ENCODE results near the gene LEP. TPM values are rescaled to one million over a fixed set of nuclear protein-coding genes. Genes with fewer than 3 reads are reported as not detected.

Gene LEP
- total RNA-seq, 1 donor from 2014 or later = 7.4 TPM

DNA sequence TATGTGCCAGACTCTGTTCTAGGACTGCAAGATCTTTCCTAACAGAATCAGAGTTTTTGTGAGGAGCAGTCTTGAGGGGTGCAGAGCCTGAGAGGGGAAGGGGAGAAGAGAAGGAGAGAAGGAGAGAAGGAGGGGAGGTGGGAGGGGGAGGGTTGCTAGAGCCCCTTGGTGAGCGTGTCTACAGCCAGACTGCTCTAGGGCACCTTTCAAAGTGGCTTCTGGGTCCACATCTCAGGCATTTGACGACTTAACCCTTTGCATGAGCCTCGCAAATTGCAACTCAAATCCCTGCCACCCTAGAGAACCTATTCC lies 31.1 kb upstream of the LEP start:
- TF ChIP-seq, protein P1, sequence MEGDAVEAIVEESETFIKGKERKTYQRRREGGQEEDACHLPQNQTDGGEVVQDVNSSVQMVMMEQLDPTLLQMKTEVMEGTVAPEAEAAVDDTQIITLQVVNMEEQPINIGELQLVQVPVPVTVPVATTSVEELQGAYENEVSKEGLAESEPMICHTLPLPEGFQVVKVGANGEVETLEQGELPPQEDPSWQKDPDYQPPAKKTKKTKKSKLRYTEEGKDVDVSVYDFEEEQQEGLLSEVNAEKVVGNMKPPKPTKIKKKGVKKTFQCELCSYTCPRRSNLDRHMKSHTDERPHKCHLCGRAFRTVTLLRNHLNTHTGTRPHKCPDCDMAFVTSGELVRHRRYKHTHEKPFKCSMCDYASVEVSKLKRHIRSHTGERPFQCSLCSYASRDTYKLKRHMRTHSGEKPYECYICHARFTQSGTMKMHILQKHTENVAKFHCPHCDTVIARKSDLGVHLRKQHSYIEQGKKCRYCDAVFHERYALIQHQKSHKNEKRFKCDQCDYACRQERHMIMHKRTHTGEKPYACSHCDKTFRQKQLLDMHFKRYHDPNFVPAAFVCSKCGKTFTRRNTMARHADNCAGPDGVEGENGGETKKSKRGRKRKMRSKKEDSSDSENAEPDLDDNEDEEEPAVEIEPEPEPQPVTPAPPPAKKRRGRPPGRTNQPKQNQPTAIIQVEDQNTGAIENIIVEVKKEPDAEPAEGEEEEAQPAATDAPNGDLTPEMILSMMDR (IDR thresholded peaks at IDR 0.05) = no peak
- TF ChIP-seq POLR2AphosphoS5 (IDR thresholded peaks at IDR 0.05; ENCODE audit: insufficient read depth in 1 of 2, low read depth in 1 of 2) = no peak
- TF ChIP-seq POLR2A (IDR thresholded peaks at IDR 0.05) = no peak
- H3K27me3 ChIP-seq = no peaks in the 10 kb centered on the region
- H3K9me3 ChIP-seq = no peaks in the 10 kb centered on the region
- no peaks in the 10 kb centered on the region for H3K36me3 ChIP-seq
- no peak overlapping the region for H3K27ac ChIP-seq
- intact Hi-C loops (cut with DNase I) = no loop called here
- no peak for DNase-seq (ENCODE audit: extremely low spot score in 2 of 2)
- H3K4me1 ChIP-seq = no peaks in the 10 kb centered on the region
- H3K4me3 ChIP-seq = no peak overlapping the region

DNA sequence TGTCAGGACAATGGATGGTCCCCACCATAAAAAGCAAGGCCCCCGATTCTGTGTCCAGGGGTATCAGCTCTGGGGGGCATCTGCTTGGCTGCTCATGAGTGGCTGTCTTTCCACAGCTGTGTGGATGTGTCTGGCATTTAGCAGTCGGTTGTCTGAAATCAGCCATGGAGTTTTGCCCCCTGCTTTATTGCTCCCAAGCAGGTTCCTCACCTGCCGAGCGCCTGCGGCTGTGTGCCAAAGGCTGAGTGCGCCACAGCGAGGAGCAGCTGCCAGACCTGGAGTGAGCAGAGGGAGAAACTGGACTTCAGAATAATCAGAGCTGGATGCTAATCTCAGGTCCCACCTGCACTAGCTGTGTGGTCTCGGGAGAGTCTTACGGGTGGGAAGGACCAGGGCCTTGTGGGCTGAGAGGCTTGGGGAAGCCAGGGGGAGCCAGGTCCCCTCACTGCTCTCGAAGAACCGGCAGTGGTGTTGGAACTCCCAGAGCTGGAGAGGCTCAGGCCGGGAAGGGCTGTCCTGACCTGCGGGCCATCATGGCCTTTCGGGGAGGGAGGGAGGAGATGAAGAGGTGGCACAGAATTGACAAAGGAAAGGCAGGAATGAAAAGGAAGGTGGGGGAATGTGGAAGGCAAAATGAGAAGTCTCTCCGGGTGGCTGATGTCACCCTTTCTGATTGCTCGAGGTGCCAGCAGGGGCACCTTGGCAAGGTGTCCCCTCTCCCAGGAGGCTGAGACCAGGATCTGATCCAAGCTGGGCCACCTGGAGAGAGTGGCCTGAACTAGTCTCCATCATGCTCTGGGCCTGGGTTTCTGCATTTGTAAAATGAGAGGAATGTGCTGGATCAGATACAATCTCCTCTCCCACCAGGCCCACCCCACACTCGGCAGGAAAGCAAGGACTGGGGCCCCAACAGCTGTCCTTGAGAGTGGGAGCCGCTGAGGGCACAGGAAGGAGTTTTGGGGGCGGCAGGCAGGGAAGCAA lies 30.2 kb upstream of the LEP start:
- DNase-seq (ENCODE audit: extremely low spot score in 2 of 2) = no peak
- Histone ChIP-seq H3K27ac (no peak overlapping the region), H3K36me3 (no peaks in the 10 kb centered on the region), H3K9me3 (no peaks in the 10 kb centered on the region), H3K4me3 (no peak overlapping the region), H3K27me3 (no peaks in the 10 kb centered on the region), H3K4me1 (no peaks in the 10 kb centered on the region)
- intact Hi-C loops (cut with DNase I) = no loop called here
- TF ChIP-seq POLR2AphosphoS5 (IDR thresholded peaks at IDR 0.05; ENCODE audit: insufficient read depth in 1 of 2, low read depth in 1 of 2) (no peak), POLR2A (IDR thresholded peaks at IDR 0.05) (no peak)
- TF ChIP-seq, protein P1 (IDR thresholded peaks at IDR 0.05) = no peak

DNA sequence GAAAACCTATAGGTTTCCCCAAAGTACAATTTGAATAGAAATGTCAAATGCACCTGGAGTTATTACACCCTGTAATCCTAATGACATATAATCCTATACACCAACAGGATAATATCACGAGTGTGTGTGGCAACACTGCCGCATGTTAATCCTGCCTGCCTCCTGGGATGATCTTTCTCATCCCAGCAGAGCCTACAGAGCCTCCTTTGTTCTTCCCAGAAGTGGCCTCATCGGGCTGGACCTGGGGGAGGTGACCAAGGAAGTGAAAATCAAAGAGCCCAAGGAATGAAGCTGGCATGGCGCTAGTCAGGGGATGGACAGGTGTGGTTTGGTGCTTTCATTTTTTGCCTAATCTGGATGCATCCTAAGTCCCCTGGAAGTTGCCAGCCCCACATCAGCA lies 29.5 kb upstream of the LEP start:
- no peaks in the 10 kb centered on the region for H3K36me3 ChIP-seq
- H3K27ac ChIP-seq = no peak overlapping the region
- TF ChIP-seq, protein P1 (IDR thresholded peaks at IDR 0.05) = no peak
- TF ChIP-seq POLR2A (IDR thresholded peaks at IDR 0.05) = no peak
- intact Hi-C loops (cut with DNase I) = no loop called here
- no peaks in the 10 kb centered on the region for H3K27me3 ChIP-seq
- H3K4me3 ChIP-seq = no peak overlapping the region
- no peak for DNase-seq (ENCODE audit: extremely low spot score in 2 of 2)
- no peaks in the 10 kb centered on the region for H3K4me1 ChIP-seq
- no peaks in the 10 kb centered on the region for H3K9me3 ChIP-seq

DNA sequence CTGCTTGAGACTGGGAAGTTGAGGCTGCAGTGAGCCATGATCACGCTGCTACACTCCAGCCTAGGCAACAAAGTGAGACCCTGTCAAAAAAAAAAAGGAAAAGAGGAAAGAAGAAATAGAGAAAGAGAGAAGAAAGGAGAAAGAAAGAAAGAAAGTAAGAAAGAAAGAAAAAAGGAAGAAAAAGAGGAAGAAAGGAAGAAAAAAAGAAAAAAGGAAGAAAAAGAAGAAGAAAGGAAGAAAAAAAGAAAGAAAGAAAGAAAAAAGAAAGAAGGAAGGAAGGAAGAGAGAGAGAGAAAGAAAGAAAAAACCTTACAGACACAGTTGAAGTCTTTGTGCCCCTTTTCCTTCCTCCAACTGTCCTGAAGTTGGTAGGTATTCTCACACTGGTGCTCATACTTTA lies 26.6 kb upstream of the LEP start:
- no peaks in the 10 kb centered on the region for H3K4me1 ChIP-seq
- H3K4me3 ChIP-seq = no peak overlapping the region
- no peaks in the 10 kb centered on the region for H3K36me3 ChIP-seq
- no peaks in the 10 kb centered on the region for H3K27me3 ChIP-seq
- H3K27ac ChIP-seq = no peak overlapping the region
- TF ChIP-seq POLR2A (IDR thresholded peaks at IDR 0.05) (no peak), POLR2AphosphoS5 (IDR thresholded peaks at IDR 0.05; ENCODE audit: insufficient read depth in 1 of 2, low read depth in 1 of 2) (no peak)
- TF ChIP-seq, protein P1 (IDR thresholded peaks at IDR 0.05) = no peak
- intact Hi-C loops (cut with DNase I) = no loop called here
- no peak for DNase-seq (ENCODE audit: extremely low spot score in 2 of 2)
- no peaks in the 10 kb centered on the region for H3K9me3 ChIP-seq

DNA sequence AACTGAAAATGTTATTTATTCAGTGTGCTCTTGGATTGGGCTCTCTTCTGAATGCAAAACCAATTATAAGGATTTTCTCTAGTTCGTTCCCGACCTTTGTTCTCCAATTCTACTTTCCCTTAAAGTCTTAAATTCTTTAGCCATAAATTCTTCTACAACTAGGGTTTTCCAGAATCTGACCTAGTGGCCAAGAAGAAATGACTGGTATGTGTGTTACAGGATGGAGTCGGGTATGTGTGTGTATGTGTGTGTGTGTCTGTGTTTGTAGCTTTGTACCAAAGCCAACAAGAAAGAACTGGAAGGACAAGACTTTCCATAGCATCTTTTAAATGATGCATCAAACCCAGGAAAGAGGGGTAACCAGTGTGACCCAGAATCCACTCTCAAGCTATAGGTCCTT lies 25.8 kb upstream of the LEP start:
- Histone ChIP-seq H3K9me3 (no peaks in the 10 kb centered on the region), H3K36me3 (no peaks in the 10 kb centered on the region), H3K27ac (no peak overlapping the region), H3K27me3 (no peaks in the 10 kb centered on the region), H3K4me3 (no peak overlapping the region), H3K4me1 (no peaks in the 10 kb centered on the region)
- intact Hi-C loops (cut with DNase I) = no loop called here
- TF ChIP-seq, protein P1 (IDR thresholded peaks at IDR 0.05) = no peak
- TF ChIP-seq POLR2AphosphoS5 (IDR thresholded peaks at IDR 0.05; ENCODE audit: insufficient read depth in 1 of 2, low read depth in 1 of 2) (no peak), POLR2A (IDR thresholded peaks at IDR 0.05) (no peak)
- no peak for DNase-seq (ENCODE audit: extremely low spot score in 2 of 2)
